WERI-Rb-1 (cell line): ENCODE measurements around the gene WBP1L.
"Not testable (repeated sequence)": the region's sequence is repeated elsewhere in the genome, so short reads cannot be mapped to it uniquely, and the experiment has no call there.

ENCODE experiments used
- DNase-seq: peaks from one replicate; pipeline ENCODE4 v3.0.0-alpha.2; 2020
- H3K27ac ChIP-seq: fragments of 250-450 bp; sonication (Bioruptor Pico); 2 replicates; pipeline ENCODE4 v1.5.1; 2020; ENCODE audit warnings: mild to moderate bottlenecking, moderate library complexity
- H3K27me3 ChIP-seq: fragments of 250-450 bp; sonication (Bioruptor Pico); 2 replicates; pipeline ENCODE4 v1.5.1; 2021; ENCODE audit warnings: mild to moderate bottlenecking, low read depth, moderate library complexity; ENCODE audit not compliant: insufficient read depth, severe bottlenecking
- H3K36me3 ChIP-seq: fragments of 250-450 bp; sonication (Bioruptor Pico); 2 replicates; pipeline ENCODE4 v1.5.1; 2020; ENCODE audit warnings: mild to moderate bottlenecking, moderate library complexity
- H3K4me3 ChIP-seq: 2 replicates; pipeline ENCODE4 v1.5.1; 2011; ENCODE audit warnings: low read depth, mild to moderate bottlenecking, control low read depth, low read length
- H3K9me3 ChIP-seq: fragments of 250-450 bp; sonication (Bioruptor Pico); 2 replicates; pipeline ENCODE4 v1.5.1; 2021; ENCODE audit warnings: mild to moderate bottlenecking, moderate library complexity; ENCODE audit not compliant: severe bottlenecking
- TF ChIP-seq, protein P1 (sequence below): IDR thresholded peaks from 2 replicates; pipeline ENCODE4 v1.5.1; 2011; ENCODE audit warnings: low read depth, mild to moderate bottlenecking, control low read depth, inconsistent platforms, low read length

WBP1L gene

DNA sequence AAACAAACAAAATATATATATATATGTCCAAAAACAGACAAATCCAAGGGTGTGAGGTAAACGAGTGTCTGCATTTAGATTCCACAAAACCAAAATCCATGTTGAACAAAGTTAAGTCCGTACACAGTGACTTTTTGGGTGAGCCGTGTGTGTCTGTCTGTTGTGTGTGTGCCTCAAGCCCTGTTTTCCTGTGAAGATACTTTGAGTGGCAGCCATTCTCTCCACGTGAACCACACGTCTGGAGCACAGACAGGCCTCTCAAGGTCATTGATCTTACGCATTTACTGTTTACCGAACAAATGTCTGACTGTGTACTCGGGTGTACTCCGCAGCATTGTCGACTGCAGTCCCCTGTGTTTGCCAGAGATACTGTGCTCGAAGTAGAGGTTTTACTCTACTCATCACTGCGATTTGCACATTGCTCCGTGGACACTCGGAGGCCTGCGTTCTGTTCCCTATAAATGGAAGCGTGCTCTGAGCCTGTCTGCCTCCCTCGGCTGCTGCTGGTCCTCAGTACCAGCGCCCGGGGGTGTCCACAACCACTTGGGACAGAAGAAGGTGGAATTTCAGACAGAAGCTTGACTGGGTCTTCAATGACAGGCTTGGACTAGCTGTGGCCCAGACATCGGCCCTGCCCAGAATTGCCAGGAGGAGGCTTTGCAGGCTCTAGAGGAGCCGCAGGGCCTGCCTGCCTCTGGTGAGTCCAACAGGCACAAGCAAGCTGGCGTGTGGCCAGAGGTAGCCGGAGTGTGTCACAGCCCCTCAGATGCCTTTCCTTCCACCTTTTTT, 71.3 kb downstream of the WBP1L start:
- Histone ChIP-seq H3K27ac (no peak overlapping the region), H3K27me3 (no peaks in the 10 kb centered on the region), H3K36me3 (peaks cover 5% of the 10 kb centered on the region; the same call in 1 of the 2 replicates), H3K4me3 (no peak overlapping the region), H3K9me3 (no peaks in the 10 kb centered on the region)
- DNase-seq, result no peak
- TF ChIP-seq, protein P1, sequence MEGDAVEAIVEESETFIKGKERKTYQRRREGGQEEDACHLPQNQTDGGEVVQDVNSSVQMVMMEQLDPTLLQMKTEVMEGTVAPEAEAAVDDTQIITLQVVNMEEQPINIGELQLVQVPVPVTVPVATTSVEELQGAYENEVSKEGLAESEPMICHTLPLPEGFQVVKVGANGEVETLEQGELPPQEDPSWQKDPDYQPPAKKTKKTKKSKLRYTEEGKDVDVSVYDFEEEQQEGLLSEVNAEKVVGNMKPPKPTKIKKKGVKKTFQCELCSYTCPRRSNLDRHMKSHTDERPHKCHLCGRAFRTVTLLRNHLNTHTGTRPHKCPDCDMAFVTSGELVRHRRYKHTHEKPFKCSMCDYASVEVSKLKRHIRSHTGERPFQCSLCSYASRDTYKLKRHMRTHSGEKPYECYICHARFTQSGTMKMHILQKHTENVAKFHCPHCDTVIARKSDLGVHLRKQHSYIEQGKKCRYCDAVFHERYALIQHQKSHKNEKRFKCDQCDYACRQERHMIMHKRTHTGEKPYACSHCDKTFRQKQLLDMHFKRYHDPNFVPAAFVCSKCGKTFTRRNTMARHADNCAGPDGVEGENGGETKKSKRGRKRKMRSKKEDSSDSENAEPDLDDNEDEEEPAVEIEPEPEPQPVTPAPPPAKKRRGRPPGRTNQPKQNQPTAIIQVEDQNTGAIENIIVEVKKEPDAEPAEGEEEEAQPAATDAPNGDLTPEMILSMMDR, result no peak

DNA sequence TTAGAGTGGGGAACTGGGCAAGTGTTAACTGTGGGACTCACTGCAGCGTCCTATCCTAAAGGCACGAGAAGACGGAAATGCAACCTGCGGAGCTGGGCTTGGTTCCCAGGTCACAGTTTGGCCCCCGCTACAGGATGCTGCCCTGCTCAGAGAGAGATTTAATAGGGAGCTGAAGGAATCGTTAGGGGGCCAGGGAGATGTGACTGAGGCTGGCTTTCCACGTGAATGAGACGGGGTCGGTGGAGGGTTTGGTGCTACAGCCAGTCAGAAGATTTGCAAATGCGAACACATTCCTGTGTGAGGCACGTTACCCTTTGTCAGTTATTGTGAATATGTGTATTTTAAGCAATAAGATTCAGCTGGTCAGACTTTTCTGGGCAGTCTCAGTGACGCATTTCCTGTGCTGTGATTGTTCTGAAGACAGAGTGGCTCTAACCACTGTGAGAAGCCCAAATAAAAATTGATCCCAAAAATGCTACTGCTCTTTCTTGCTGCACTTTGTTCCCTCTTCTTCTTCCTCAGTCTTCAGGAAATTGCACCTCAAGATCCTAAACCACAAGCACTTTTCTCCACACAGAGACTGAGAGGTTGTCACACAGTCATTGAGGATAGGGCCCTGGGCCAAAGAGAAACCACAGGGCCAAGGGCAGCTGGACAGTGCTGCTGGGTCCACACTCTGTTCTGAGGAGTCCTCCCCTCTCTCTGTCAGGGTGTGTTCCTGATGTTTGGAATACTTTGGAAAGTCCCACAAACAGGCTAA, 72.2 kb downstream of the WBP1L start:
- Histone ChIP-seq H3K36me3 (peaks cover 5% of the 10 kb centered on the region; the same call in 1 of the 2 replicates), H3K27me3 (no peaks in the 10 kb centered on the region), H3K9me3 (no peaks in the 10 kb centered on the region), H3K27ac (no peak overlapping the region), H3K4me3 (no peak overlapping the region)
- no peak for DNase-seq
- TF ChIP-seq, protein P1, result no peak

DNA sequence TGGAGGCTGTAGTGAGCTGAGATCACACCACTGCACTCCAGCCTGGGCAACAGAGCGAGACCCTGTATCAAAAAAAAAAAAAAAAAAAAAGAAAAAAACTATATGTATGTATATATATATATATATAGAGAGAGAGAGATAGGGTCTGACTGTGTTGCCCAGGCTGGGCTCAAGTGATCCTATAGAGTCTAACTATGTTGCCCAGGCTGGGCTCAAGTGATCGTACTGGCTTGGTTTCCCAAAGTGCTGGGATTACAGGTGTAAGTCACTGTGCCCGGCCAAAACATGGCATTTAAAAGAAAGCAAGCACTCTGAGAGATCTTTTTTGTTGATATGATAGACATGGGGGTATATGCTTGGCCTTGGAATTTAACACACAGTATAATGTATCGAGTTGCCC, 73.4 kb downstream of the WBP1L start:
- Histone ChIP-seq H3K4me3 (no peak overlapping the region), H3K27ac (no peak overlapping the region), H3K36me3 (no peaks in the 10 kb centered on the region; the same call in 1 of the 2 replicates), H3K27me3 (no peaks in the 10 kb centered on the region), H3K9me3 (no peaks in the 10 kb centered on the region)
- TF ChIP-seq, protein P1, result no peak
- DNase-seq, result no peak

DNA sequence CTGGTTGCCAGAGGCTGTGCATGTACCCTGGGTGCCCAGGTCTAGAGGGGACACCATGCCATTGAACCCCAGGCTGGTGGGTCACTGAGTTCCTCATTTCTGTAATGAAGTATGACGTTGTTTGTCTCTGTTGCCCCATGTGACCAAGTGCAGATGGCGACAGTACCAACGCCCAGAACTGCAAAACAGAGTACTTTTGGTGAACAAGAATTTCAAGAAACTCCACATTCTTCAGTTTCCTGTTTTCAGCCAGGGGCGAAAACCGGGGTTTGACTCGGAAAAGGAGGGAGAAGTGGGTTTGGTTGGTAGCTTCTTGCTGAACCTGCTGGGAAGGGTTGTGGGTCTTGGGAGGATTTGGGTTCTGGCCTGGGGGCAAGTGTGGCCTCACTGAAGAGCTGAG, 75.3 kb downstream of the WBP1L start:
- no peak for DNase-seq
- TF ChIP-seq, protein P1, result no peak
- Histone ChIP-seq H3K4me3 (no peak overlapping the region), H3K36me3 (no peaks in the 10 kb centered on the region), H3K27ac (no peak overlapping the region), H3K27me3 (no peaks in the 10 kb centered on the region), H3K9me3 (no peaks in the 10 kb centered on the region)

DNA sequence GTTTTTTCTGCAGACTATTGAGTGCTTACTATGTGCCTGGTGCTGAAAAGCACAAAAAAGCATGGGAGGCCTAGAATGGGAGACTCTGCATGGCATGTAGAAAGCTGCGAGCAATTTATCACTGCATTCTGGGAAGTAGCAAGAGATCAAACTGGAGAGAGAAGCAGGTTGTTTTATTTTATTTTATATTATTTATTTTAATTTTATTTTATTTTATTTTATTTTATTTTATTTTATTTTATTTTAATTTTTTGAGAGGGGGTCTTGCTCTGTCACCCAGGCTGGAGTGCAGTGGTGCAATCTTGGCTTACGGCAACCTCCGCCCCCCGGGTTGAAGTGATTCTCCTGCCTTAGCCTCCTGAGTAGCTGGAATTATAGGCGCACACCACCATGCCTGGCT, 76.3 kb downstream of the WBP1L start:
- H3K27me3 ChIP-seq, H3K36me3 ChIP-seq, H3K4me3 ChIP-seq, DNase-seq, H3K9me3 ChIP-seq, H3K27ac ChIP-seq: not testable (repeated sequence)

DNA sequence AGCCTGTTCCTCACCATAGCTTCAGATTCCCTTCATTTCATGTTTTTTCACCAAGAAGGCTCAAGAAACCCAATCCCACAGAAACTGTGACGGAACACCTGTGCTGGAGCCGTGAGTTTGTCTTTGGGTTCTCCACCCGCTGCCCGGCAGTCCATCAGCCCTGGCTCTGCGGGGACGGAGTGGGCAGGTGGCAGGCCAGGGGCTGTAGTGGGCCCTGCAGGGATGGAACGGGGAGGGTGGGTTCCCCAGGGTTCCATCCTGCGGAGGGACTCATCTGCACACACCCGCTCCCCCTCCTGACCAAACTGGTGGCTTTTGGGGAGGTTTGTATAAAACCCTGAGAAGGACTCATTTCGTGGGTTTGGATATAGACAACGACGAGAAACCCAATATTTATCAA, 78.5 kb downstream of the WBP1L start:
- Histone ChIP-seq H3K36me3 (no peaks in the 10 kb centered on the region), H3K27me3 (no peaks in the 10 kb centered on the region), H3K9me3 (no peaks in the 10 kb centered on the region), H3K27ac (no peak overlapping the region), H3K4me3 (no peak overlapping the region)
- TF ChIP-seq, protein P1, result no peak
- DNase-seq, result no peak
